ENCODE measurements around the gene CECR2. TPM values are rescaled to one million over a fixed set of nuclear protein-coding genes. Genes with fewer than 3 reads are reported as not detected.

CECR2 gene
- total and polyA plus RNA-seq, 5 donors from 2014 or later, result not detected

GRCh38 chr22:17379944-17380343, 10.7 kb downstream of the CECR2 start:
- Histone ChIP-seq H3K36me3 (ENCODE audit: control insufficient read depth, insufficient read depth, low read length) (no peaks in the 10 kb centered on the region), H3K4me1 (ENCODE audit: control insufficient read depth, insufficient read depth, low read length, poor library complexity, severe bottlenecking) (no peaks in the 10 kb centered on the region), H3K27ac (ENCODE audit: insufficient read depth, low read length, poor library complexity, severe bottlenecking) (no peak overlapping the region), H3K27me3 (ENCODE audit: control insufficient read depth, insufficient read depth, low read length) (peaks cover 3% of the 10 kb centered on the region), H3K9me3 (ENCODE audit: control insufficient read depth in 2 of 2, low read length in 2 of 2) (no peaks in the 10 kb centered on the region), H3K4me3 (ENCODE audit: low read depth, low read length) (no peak overlapping the region)
- DNase-seq (no peak), ATAC-seq (ENCODE audit: low read depth in 2 of 2) (no peak)
- peaks cover 0 to 2% (median 0%) of the 10 kb centered on the region in 4 donors for H3K4me1 Mint-ChIP-seq
- no peak overlapping the region for H3K4me3 Mint-ChIP-seq
- H3K9me3 Mint-ChIP-seq, result peaks cover 0 to 5% (median 0%) of the 10 kb centered on the region in 7 donors
- peaks cover 29% of the 10 kb centered on the region for H3K27me3 Mint-ChIP-seq
- H3K36me3 Mint-ChIP-seq, result no peaks in the 10 kb centered on the region
- no peak overlapping the region for H3K27ac Mint-ChIP-seq

GRCh38 chr22:17380359-17381087, 11.3 kb downstream of the CECR2 start:
- peaks cover 0 to 2% (median 0%) of the 10 kb centered on the region in 4 donors for H3K4me1 Mint-ChIP-seq
- H3K36me3 ChIP-seq (ENCODE audit: control insufficient read depth, insufficient read depth, low read length), result no peaks in the 10 kb centered on the region
- peaks cover 3% of the 10 kb centered on the region for H3K27me3 ChIP-seq (ENCODE audit: control insufficient read depth, insufficient read depth, low read length)
- no peak overlapping the region for H3K4me3 Mint-ChIP-seq
- no peak overlapping the region for H3K27ac ChIP-seq (ENCODE audit: insufficient read depth, low read length, poor library complexity, severe bottlenecking)
- DNase-seq (no peak), ATAC-seq (ENCODE audit: low read depth in 2 of 2) (no peak)
- H3K27me3 Mint-ChIP-seq, result peaks cover 25% of the 10 kb centered on the region
- peaks cover 0 to 5% (median 0%) of the 10 kb centered on the region in 7 donors for H3K9me3 Mint-ChIP-seq
- no peaks in the 10 kb centered on the region for H3K9me3 ChIP-seq (ENCODE audit: control insufficient read depth in 2 of 2, low read length in 2 of 2)
- H3K4me1 ChIP-seq (ENCODE audit: control insufficient read depth, insufficient read depth, low read length, poor library complexity, severe bottlenecking), result no peaks in the 10 kb centered on the region
- no peak overlapping the region for H3K4me3 ChIP-seq (ENCODE audit: low read depth, low read length)
- no peak overlapping the region for H3K27ac Mint-ChIP-seq
- no peaks in the 10 kb centered on the region for H3K36me3 Mint-ChIP-seq

- H3K9me3 ChIP-seq (ENCODE audit: control insufficient read depth in 2 of 2, low read length in 2 of 2), result no peaks in the 10 kb centered on the region
- no peak for ATAC-seq (ENCODE audit: low read depth in 2 of 2)
Observed at GRCh38 chr22:17381192-17381913, 12.1 kb downstream of the CECR2 start.

GRCh38 chr22:17384612-17385330, 15.5 kb downstream of the CECR2 start:
- Histone ChIP-seq H3K36me3 (ENCODE audit: control insufficient read depth, insufficient read depth, low read length) (no peaks in the 10 kb centered on the region), H3K9me3 (ENCODE audit: control insufficient read depth in 2 of 2, low read length in 2 of 2) (no peaks in the 10 kb centered on the region), H3K27me3 (ENCODE audit: control insufficient read depth, insufficient read depth, low read length) (peaks cover under 1% of the 10 kb centered on the region), H3K4me3 (ENCODE audit: low read depth, low read length) (no peak overlapping the region), H3K4me1 (ENCODE audit: control insufficient read depth, insufficient read depth, low read length, poor library complexity, severe bottlenecking) (no peaks in the 10 kb centered on the region), H3K27ac (ENCODE audit: insufficient read depth, low read length, poor library complexity, severe bottlenecking) (no peak overlapping the region)
- ATAC-seq (ENCODE audit: low read depth in 2 of 2) (no peak), DNase-seq (no peak)
- H3K4me3 Mint-ChIP-seq, result no peak overlapping the region
- H3K36me3 Mint-ChIP-seq, result no peaks in the 10 kb centered on the region
- H3K27ac Mint-ChIP-seq, result no peak overlapping the region
- peaks cover 0 to 2% (median 0%) of the 10 kb centered on the region in 4 donors for H3K4me1 Mint-ChIP-seq
- H3K27me3 Mint-ChIP-seq, result peaks cover 3% of the 10 kb centered on the region
- peaks cover 0 to 3% (median 0%) of the 10 kb centered on the region in 7 donors for H3K9me3 Mint-ChIP-seq

More at GRCh38 chr22:17381192-17381913, 12.1 kb downstream of the CECR2 start:
- Histone ChIP-seq H3K36me3 (ENCODE audit: control insufficient read depth, insufficient read depth, low read length) (no peaks in the 10 kb centered on the region), H3K4me1 (ENCODE audit: control insufficient read depth, insufficient read depth, low read length, poor library complexity, severe bottlenecking) (no peaks in the 10 kb centered on the region), H3K27ac (ENCODE audit: insufficient read depth, low read length, poor library complexity, severe bottlenecking) (no peak overlapping the region), H3K27me3 (ENCODE audit: control insufficient read depth, insufficient read depth, low read length) (peaks cover 3% of the 10 kb centered on the region), H3K4me3 (ENCODE audit: low read depth, low read length) (no peak overlapping the region)
- no peak for DNase-seq
- no peak overlapping the region for H3K27ac Mint-ChIP-seq
- no peak overlapping the region for H3K4me3 Mint-ChIP-seq
- no peaks in the 10 kb centered on the region for H3K36me3 Mint-ChIP-seq
- H3K4me1 Mint-ChIP-seq, result peaks cover 0 to 2% (median 0%) of the 10 kb centered on the region in 4 donors
- peaks cover 0 to 5% (median 0%) of the 10 kb centered on the region in 7 donors for H3K9me3 Mint-ChIP-seq
- H3K27me3 Mint-ChIP-seq, result peaks cover 19% of the 10 kb centered on the region

- ATAC-seq (ENCODE audit: low read depth in 2 of 2), result no peak
- Histone ChIP-seq H3K27ac (ENCODE audit: insufficient read depth, low read length, poor library complexity, severe bottlenecking) (no peak overlapping the region), H3K9me3 (ENCODE audit: control insufficient read depth in 2 of 2, low read length in 2 of 2) (no peaks in the 10 kb centered on the region), H3K4me3 (ENCODE audit: low read depth, low read length) (no peak overlapping the region), H3K27me3 (ENCODE audit: control insufficient read depth, insufficient read depth, low read length) (peaks cover 2% of the 10 kb centered on the region), H3K4me1 (ENCODE audit: control insufficient read depth, insufficient read depth, low read length, poor library complexity, severe bottlenecking) (no peaks in the 10 kb centered on the region), H3K36me3 (ENCODE audit: control insufficient read depth, insufficient read depth, low read length) (no peaks in the 10 kb centered on the region)
- Mint-ChIP-seq H3K9me3 (peaks cover 0 to 3% (median 0%) of the 10 kb centered on the region in 7 donors), H3K27ac (no peak overlapping the region), H3K27me3 (no peaks in the 10 kb centered on the region), H3K4me3 (no peak overlapping the region), H3K36me3 (no peaks in the 10 kb centered on the region), H3K4me1 (no peaks in the 10 kb centered on the region)
- no peak for DNase-seq
Observed at GRCh38 chr22:17387356-17387755, 18.1 kb downstream of the CECR2 start.

GRCh38 chr22:17388235-17388634, 19.0 kb downstream of the CECR2 start:
- Histone ChIP-seq H3K4me3 (ENCODE audit: low read depth, low read length) (no peak overlapping the region), H3K27ac (ENCODE audit: insufficient read depth, low read length, poor library complexity, severe bottlenecking) (no peak overlapping the region), H3K9me3 (ENCODE audit: control insufficient read depth in 2 of 2, low read length in 2 of 2) (no peaks in the 10 kb centered on the region), H3K27me3 (ENCODE audit: control insufficient read depth, insufficient read depth, low read length) (peaks cover 2% of the 10 kb centered on the region), H3K4me1 (ENCODE audit: control insufficient read depth, insufficient read depth, low read length, poor library complexity, severe bottlenecking) (no peaks in the 10 kb centered on the region), H3K36me3 (ENCODE audit: control insufficient read depth, insufficient read depth, low read length) (no peaks in the 10 kb centered on the region)
- H3K27me3 Mint-ChIP-seq, result peaks cover 4% of the 10 kb centered on the region
- H3K27ac Mint-ChIP-seq, result no peak overlapping the region
- DNase-seq (no peak), ATAC-seq (ENCODE audit: low read depth in 2 of 2) (no peak)
- H3K9me3 Mint-ChIP-seq, result peaks cover 0 to 3% (median 0%) of the 10 kb centered on the region in 7 donors
- no peaks in the 10 kb centered on the region for H3K36me3 Mint-ChIP-seq
- no peaks in the 10 kb centered on the region for H3K4me1 Mint-ChIP-seq
- H3K4me3 Mint-ChIP-seq, result no peak overlapping the region

GRCh38 chr22:17390087-17390486, 20.8 kb downstream of the CECR2 start:
- Mint-ChIP-seq H3K27ac (no peak overlapping the region), H3K4me1 (no peaks in the 10 kb centered on the region), H3K27me3 (peaks cover 9% of the 10 kb centered on the region), H3K4me3 (no peak overlapping the region), H3K36me3 (no peaks in the 10 kb centered on the region), H3K9me3 (no peaks in the 10 kb centered on the region)
- no peak for ATAC-seq (ENCODE audit: low read depth in 2 of 2)
- Histone ChIP-seq H3K4me1 (ENCODE audit: control insufficient read depth, insufficient read depth, low read length, poor library complexity, severe bottlenecking) (no peaks in the 10 kb centered on the region), H3K27me3 (ENCODE audit: control insufficient read depth, insufficient read depth, low read length) (peaks cover 2% of the 10 kb centered on the region), H3K4me3 (ENCODE audit: low read depth, low read length) (no peak overlapping the region), H3K9me3 (ENCODE audit: control insufficient read depth in 2 of 2, low read length in 2 of 2) (no peaks in the 10 kb centered on the region), H3K36me3 (ENCODE audit: control insufficient read depth, insufficient read depth, low read length) (no peaks in the 10 kb centered on the region), H3K27ac (ENCODE audit: insufficient read depth, low read length, poor library complexity, severe bottlenecking) (no peak overlapping the region)
- DNase-seq, result no peak
